HG03103 (cell line): ENCODE data around the gene RNF175.

Source experiments
- ATAC-seq: cut with Tn5 transposase; IDR thresholded peaks from one replicate; pipeline ENCODE4 v1.9.1; 2021; ENCODE audit warnings: low read depth; ENCODE audit not compliant: unreplicated experiment

Gene RNF175

GRCh38 chr4:153750197-153750817 lies 9.5 kb downstream of the RNF175 start:
- ATAC-seq = peak; percentile 86

GRCh38 chr4:153748378-153748777 lies 11.4 kb downstream of the RNF175 start:
- no peak for ATAC-seq

GRCh38 chr4:153747406-153747955 lies 12.3 kb downstream of the RNF175 start:
- no peak for ATAC-seq

GRCh38 chr4:153745651-153746050 lies 14.2 kb downstream of the RNF175 start:
- no peak for ATAC-seq

- no peak for ATAC-seq
Measured at GRCh38 chr4:153741541-153741940, 18.3 kb downstream of the RNF175 start.

GRCh38 chr4:153735906-153736461 lies 23.8 kb downstream of the RNF175 start:
- ATAC-seq = no peak

- ATAC-seq = no peak
Measured at GRCh38 chr4:153733751-153734448, 25.9 kb downstream of the RNF175 start.

GRCh38 chr4:153731239-153731638 lies 28.6 kb downstream of the RNF175 start:
- no peak for ATAC-seq

GRCh38 chr4:153729895-153730294 lies 29.9 kb downstream of the RNF175 start:
- ATAC-seq = no peak

GRCh38 chr4:153728660-153729059 lies 31.2 kb downstream of the RNF175 start:
- peak; percentile 58 for ATAC-seq

GRCh38 chr4:153728151-153728550 lies 31.7 kb downstream of the RNF175 start:
- ATAC-seq = peak; percentile 10

- no peak for ATAC-seq
Measured at GRCh38 chr4:153725831-153726154, 34.0 kb downstream of the RNF175 start.

- no peak for ATAC-seq
Measured at GRCh38 chr4:153725136-153725830, 34.5 kb downstream of the RNF175 start.

GRCh38 chr4:153724606-153725005 lies 35.2 kb downstream of the RNF175 start:
- no peak for ATAC-seq

GRCh38 chr4:153722036-153722435 lies 37.8 kb downstream of the RNF175 start:
- no peak for ATAC-seq

- ATAC-seq = no peak
Measured at GRCh38 chr4:153713866-153714646, 45.8 kb downstream of the RNF175 start.

GRCh38 chr4:153710681-153711080 lies 49.1 kb downstream of the RNF175 start:
- ATAC-seq = no peak

GRCh38 chr4:153706519-153706918 lies 53.3 kb downstream of the RNF175 start:
- ATAC-seq = no peak

- ATAC-seq = peak; percentile 91
Measured at GRCh38 chr4:153705743-153706468, 53.9 kb downstream of the RNF175 start.

GRCh38 chr4:153704522-153704921 lies 55.3 kb downstream of the RNF175 start:
- ATAC-seq = no peak
